ENCODE measurements around the gene ABCC2.
"Not testable (repeated sequence)": the region's sequence is repeated elsewhere in the genome, so short reads cannot be mapped to it uniquely, and the experiment has no call there.

Gene ABCC2

GRCh38 chr10:99782447-99783286, at the start of gene ABCC2:
TSS of gene ABCC2 (plus strand) at chr10:99782640. CDS start at chr10:99782845, 205 bp downstream.
- DNase-seq (ENCODE audit: low read depth) = no peak

DNA sequence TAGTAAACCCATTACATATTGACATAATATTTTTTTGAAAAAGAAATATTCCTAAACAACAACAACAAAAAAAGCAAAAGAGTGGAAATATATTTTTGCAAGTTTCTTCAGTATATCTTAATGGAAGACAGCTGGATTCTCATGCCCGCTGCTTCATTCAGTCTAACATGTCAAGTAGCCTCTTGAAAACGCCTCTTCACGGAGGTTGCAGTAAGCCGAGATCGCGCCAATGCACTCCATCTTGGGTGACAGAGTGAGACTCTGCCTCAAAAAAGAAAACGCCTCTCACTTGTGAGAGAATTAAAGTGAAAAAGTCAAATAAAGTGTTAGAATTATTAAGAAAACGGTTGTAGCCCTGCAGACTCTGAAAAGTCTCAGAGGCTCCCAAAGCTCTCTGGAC, 49.1 kb upstream of the ABCC2 start:
- DNase-seq (ENCODE audit: low read depth) = no peak

- DNase-seq (ENCODE audit: low read depth) = not testable (repeated sequence)
These were observed 48.3 kb upstream of the ABCC2 start for GRCh38 chr10:99734111-99734510.

GRCh38 chr10:99740260-99740659, 42.2 kb upstream of the ABCC2 start:
- no peak for DNase-seq (ENCODE audit: low read depth)

DNA sequence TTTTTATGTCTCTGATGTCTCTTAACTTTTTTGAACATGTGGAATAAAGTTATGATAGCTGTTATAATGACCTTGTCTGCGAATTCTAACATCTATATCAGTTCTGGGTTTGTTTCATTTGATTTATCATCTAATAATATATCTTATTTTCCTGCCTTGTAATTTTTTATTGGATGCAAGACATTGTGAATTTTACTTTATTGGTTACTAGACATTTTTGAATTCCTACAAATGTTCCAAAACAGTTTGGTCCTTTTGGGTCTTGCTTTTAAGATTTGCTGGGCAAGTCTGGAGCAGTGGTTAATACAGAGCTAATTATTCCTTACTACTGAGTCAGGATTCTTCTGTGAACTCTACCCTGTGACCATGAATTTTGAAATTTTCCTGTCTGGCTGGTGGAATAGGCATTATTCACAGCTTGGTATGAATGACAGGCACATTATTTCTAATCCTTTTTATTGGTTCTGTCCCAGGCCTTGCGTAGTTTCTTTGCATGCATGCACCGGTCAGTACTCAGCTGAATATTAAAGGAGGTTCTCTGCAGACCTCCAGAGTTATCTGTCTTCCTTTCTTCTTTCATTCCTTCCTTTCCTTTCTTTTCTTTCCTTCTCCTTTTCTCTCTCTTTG, 41.4 kb upstream of the ABCC2 start:
- no peak for DNase-seq (ENCODE audit: low read depth)

DNA sequence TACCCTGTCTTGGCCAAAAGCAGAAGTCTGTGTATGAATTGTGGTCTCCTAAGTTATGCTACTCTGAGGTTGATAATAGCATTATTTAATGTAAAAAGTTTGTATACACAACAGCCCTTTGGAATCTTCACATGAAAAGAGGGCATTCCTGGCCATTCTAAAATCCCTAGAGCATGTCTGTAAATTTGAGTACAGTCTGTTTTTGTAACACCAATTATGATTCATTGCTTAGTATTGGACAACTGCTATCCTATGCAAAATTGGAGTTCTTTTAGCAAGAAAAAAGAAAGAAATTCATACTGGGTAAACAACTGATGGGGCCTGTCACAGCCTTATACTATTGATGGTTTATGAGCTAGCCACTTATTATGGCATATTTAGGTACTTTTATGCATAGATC, 40.2 kb upstream of the ABCC2 start:
- peak; percentile 73 for DNase-seq (ENCODE audit: low read depth)

- DNase-seq (ENCODE audit: low read depth) = peak; percentile 57
These were observed 39.7 kb upstream of the ABCC2 start for GRCh38 chr10:99742701-99743100.

DNA sequence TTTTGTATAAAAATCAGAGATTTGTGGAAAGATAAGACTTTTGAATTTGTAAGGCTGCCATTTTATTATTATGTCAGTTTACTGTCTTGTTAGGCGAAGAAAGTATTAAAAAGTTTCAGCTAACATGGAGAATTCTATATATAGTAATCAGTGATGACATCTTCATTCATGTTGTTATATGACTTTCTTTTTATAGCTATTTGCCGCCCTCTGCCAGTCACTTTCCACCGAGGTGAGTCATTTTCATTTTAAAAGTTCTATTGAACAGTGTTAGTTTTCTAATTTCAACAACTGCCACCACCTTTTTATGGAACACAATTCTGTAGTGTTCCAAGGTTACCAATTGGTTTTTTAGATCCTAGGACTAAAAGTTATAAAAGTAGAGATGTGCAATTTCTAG, 38.6 kb upstream of the ABCC2 start:
- DNase-seq (ENCODE audit: low read depth) = no peak

DNA sequence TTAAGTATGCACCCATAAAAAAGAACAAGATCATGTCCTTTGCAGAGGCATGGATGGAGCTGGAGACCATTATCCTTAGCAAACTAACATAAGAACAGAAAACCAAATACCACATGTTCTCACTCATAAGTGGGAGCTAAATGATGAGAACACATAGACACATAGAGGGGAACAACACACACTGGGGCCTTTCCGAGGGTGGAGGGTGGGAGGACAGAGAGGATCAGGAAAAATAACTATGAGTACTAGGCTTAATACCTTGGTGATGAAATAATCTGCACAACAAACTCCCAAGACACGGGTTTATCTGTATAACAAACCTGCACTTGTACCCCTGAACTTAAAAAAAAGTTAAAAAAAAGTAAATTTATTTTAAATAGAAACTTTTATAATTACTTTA, 36.3 kb upstream of the ABCC2 start:
- DNase-seq (ENCODE audit: low read depth) = not testable (repeated sequence)

DNA sequence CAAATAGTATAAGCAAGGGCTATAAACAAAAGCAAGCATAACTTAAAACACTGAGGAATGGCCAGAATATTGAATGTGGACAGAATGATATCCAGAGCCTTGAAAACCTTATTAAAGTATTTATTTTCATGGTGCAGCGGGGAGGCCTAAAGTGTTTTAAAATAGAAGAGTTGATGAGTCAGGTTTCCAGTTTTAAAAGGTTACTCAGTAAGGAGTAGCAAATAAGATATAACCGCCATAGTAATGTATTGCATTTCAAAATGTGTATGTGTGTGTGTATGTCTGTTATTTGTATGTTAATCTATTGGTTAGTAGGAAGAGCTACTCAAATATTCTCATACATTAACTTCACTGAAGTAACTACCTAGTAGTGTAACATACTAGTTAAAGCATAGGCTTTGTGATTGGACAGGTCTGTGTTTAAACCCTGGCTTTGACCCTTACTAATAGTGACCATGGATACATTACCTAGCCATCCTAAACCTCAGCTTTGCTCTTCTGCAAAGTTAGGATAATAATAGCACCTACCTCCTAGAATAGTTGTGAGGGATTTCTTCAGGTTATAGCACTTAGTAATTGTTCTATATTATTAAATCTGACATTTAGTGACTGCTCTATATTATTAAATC, 33.5 kb upstream of the ABCC2 start:
- DNase-seq (ENCODE audit: low read depth) = no peak

- DNase-seq (ENCODE audit: low read depth) = no peak
These were observed 31.8 kb upstream of the ABCC2 start for GRCh38 chr10:99750641-99751040.

GRCh38 chr10:99754670-99755069, 27.8 kb upstream of the ABCC2 start:
- DNase-seq (ENCODE audit: low read depth) = peak; percentile 82

GRCh38 chr10:99756159-99756558, 26.3 kb upstream of the ABCC2 start:
- DNase-seq (ENCODE audit: low read depth) = no peak

GRCh38 chr10:99758211-99758891, 24.1 kb upstream of the ABCC2 start:
- DNase-seq (ENCODE audit: low read depth) = peak; percentile 88

DNA sequence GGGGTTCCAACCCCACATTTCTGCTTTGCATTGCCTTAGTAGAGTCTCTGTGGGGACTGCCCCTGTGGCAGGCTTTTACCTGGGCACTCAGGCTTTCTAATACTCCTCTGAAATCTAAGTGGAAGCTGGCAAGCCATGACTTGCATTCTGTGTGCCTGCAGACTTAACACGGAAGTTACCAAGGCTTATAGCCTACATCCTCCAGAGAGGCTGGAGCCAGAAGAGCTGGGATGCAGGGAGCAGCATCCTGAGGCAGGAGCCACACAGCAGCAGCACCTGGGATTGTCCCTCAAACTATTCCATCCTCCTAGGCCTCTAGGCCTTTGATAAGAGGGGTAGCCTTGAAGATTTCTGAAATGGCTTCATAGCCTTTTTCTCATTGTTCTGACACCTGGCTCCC, 22.1 kb upstream of the ABCC2 start:
- DNase-seq (ENCODE audit: low read depth) = no peak

- DNase-seq (ENCODE audit: low read depth) = no peak
These were observed 21.1 kb upstream of the ABCC2 start for GRCh38 chr10:99761365-99761764.

GRCh38 chr10:99765672-99766301, 16.7 kb upstream of the ABCC2 start:
- DNase-seq (ENCODE audit: low read depth) = no peak

GRCh38 chr10:99766302-99766681, 16.1 kb upstream of the ABCC2 start:
- DNase-seq (ENCODE audit: low read depth) = no peak

DNA sequence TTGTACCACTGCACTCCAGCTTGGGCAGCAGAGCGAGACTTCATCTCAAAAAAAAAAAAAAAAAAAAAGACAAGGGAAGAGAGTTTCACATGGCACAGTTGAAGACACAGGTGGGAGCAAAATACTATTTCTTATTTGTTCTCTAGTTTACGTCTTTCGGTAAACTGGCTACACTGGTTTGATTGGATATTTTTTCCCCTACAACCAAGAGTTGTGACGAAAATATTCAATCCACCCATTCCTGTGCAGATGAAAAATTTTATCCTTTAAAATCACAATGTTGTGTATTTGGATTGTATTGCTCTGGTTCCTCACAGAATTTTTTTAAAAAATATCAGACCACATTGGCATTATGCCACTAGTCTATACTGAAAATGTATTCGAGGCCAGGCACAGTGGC, 14.5 kb upstream of the ABCC2 start:
- no peak for DNase-seq (ENCODE audit: low read depth)

DNA sequence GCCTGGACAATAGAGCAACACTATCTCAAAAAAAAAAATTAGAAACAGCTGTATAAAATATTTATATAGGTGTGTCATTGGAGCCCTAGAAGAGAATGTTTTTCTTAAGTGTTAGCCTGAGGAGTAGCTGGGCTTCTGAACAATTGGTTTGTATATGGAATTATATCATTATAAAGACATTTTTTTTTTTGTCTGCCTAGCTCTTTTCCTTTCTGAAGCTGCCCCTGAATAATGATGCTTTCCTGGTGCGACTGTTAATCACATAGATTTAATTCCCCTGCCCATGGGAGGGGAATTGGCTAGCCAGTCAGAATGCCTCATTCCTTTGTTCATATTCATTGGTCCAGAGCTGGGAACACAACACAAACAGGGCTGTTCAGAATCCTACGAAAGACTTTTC, 13.9 kb upstream of the ABCC2 start:
- no peak for DNase-seq (ENCODE audit: low read depth)

- no peak for DNase-seq (ENCODE audit: low read depth)
These were observed 12.7 kb upstream of the ABCC2 start for GRCh38 chr10:99769706-99770105.

DNA sequence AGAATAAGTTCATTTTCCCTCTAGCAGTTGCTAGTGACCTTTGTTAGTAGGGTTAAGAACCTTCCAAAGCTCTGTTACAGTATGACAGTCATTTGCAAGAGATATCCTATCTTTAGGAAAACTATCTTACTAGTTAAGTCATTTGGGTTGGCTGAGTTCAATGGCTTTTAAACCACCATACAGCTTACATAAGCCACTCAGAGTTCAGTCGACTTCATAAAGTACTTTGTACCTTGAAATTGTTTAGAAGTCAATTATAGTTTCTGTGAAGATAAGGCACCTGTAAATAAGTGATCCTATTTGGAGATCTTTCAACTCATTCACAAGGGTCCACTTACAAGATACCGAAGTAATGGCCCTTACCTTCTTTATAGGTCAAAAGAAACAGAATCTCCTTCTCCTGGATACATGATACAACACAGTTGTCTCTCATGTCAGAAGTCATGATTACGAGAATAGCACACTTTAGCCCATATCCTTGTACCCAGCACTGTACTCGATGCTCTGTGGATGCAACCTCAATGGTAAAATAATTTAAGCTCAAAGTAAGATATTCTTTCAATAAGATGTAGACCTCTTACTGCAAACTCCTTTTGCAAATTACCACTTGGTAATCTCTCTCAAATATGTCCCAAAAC, 11.9 kb upstream of the ABCC2 start:
- DNase-seq (ENCODE audit: low read depth) = no peak

Data from iris pigment epithelial cell (primary cell).